GM13976 (cell line): Measurements from ENCODE around the gene PRRX1.
A peak's percentile ranks its signal among the peaks of the same experiment; 100 is the strongest.

Source experiments
- DNase-seq: peaks from one replicate; pipeline ENCODE4 v3.0.0; 2012; ENCODE audit warnings: low spot score
- CTCF ChIP-seq: IDR thresholded peaks from 2 replicates; pipeline ENCODE4 v1.5.1; 2012; ENCODE audit warnings: borderline replicate concordance, mild to moderate bottlenecking; ENCODE audit not compliant: insufficient read depth; ENCODE audit errors: extremely low read depth, missing control alignments, control extremely low read depth
- in situ Hi-C: fragments of 300-500 bp; cut with MboI; formaldehyde crosslinking; loops from one replicate; pipeline ENCODE4 v1.12.0; 2022; ENCODE audit warnings: low sequenced_read_pairs, mixed read lengths, inconsistent platforms; ENCODE audit not compliant: unreplicated experiment

Gene PRRX1

GRCh38 chr1:170660281-170660713, 3.6 kb upstream of the PRRX1 start:
- in situ Hi-C loops = no loop called here
- no peak for TF ChIP-seq CTCF
- DNase-seq = peak; percentile 13

GRCh38 chr1:170660871-170661645, 2.9 kb upstream of the PRRX1 start:
- in situ Hi-C loops = no loop called here
- no peak for TF ChIP-seq CTCF
- peak; percentile 36 for DNase-seq

- no peak for TF ChIP-seq CTCF
- in situ Hi-C loops = no loop called here
- DNase-seq = peak; percentile 41
These were observed 2.1 kb upstream of the PRRX1 start for GRCh38 chr1:170661646-170662411.

- TF ChIP-seq CTCF = no peak
- in situ Hi-C loops = no loop called here
- DNase-seq = no peak
These were observed 1.1 kb upstream of the PRRX1 start for GRCh38 chr1:170662561-170663403.

- in situ Hi-C loops = no loop called here
- peak; percentile 18 for DNase-seq
- no peak for TF ChIP-seq CTCF
These were observed 383 bp upstream of the PRRX1 start for GRCh38 chr1:170663404-170664092.
